Transverse colon (tissue), 4 donors: ENCODE measurements around the gene DPT. TPM values are rescaled to one million over a fixed set of nuclear protein-coding genes. Genes with fewer than 3 reads are reported as not detected.

Experiments used
- DNase-seq: peaks from one replicate; pipeline ENCODE4 v3.0.0-alpha.2; 2019
- H3K27ac ChIP-seq, 4 donors: fragments of 200-600 bp; sonication (generic); 2 replicates each; pipeline ENCODE4 v1.5.1; 2016 to 2018; ENCODE audit warnings: inconsistent platforms in 4 of 4
- H3K27me3 ChIP-seq: fragments of 200-600 bp; sonication (generic); 2 replicates; pipeline ENCODE4 v1.5.1; 2017; ENCODE audit warnings: inconsistent platforms
- H3K36me3 ChIP-seq, 4 donors: fragments of 200-600 bp; sonication (generic); 2 replicates each; pipeline ENCODE4 v1.5.1; 2017 to 2019; ENCODE audit warnings: inconsistent platforms in 4 of 4
- H3K4me1 ChIP-seq, 4 donors: fragments of 200-600 bp; sonication (generic); 2 replicates each; pipeline ENCODE4 v1.5.1; 2017 to 2020; ENCODE audit warnings: inconsistent platforms in 4 of 4
- H3K4me3 ChIP-seq, 4 donors: fragments of 200-600 bp; sonication (generic); 1 replicate in 1 of 4; 2 replicates in 3 of 4; pipeline versions ENCODE4 v1.5.1 to v1.6.1; 2017 to 2019; ENCODE audit warnings: inconsistent platforms in 4 of 4
- H3K9me3 ChIP-seq, 2 donors: fragments of 200-600 bp; sonication (generic); 2 replicates each; pipeline ENCODE4 v1.5.1; 2017 to 2019; ENCODE audit warnings: inconsistent platforms in 2 of 2
- CTCF ChIP-seq, 5 experiments: fragments of 200-600 bp in 3 of 5; fragments of 450-650 bp in 2 of 5; sonication (generic) in 3 of 5; IDR thresholded peaks; 1 replicate in 2 of 5; 2 replicates in 3 of 5; pipeline ENCODE4 v1.5.1; 2016 to 2017; ENCODE audit warnings: antibody characterized with exemption in 5 of 5, inconsistent platforms in 3 of 5, mild to moderate bottlenecking in 2 of 5, moderate library complexity in 1 of 5
- EP300 ChIP-seq: sonication (generic); formaldehyde crosslinking; IDR thresholded peaks from one replicate; pipeline ENCODE4 v1.6.1; 2017; ENCODE audit warnings: antibody characterized with exemption, low read depth
- POLR2A ChIP-seq: fragments of 450-650 bp; IDR thresholded peaks from one replicate; pipeline ENCODE4 v1.6.1; 2016; ENCODE audit warnings: antibody characterized with exemption, mild to moderate bottlenecking, moderate library complexity
- POLR2AphosphoS5 ChIP-seq, 3 donors: sonication (generic); formaldehyde crosslinking; IDR thresholded peaks; one replicate each; pipeline ENCODE4 v1.6.1; 2016; ENCODE audit warnings: antibody characterized with exemption in 3 of 3
- WGBS, 2 donors: methylation state at CpG; one replicate each; pipeline ENCODE4 v1.1.5; 2018; ENCODE audit warnings: low coverage in 1 of 2; 5-methylcytosine and 5-hydroxymethylcytosine counted together
- in situ Hi-C, 4 donors: fragments of 200-750 bp; cut with MboI; loops; one replicate each; pipeline versions ENCODE4 v1.15.0 to v1.15.1; 2017; ENCODE audit warnings: low sequenced_read_pairs in 3 of 4, low pct_ligation_motif_present in 1 of 4, low pct_unique_long_range_greater_than_20kb in 1 of 4
- intact Hi-C: fragments of 100-400 bp; cut with DNase I; formaldehyde crosslinking; loops from one replicate; pipeline ENCODE4 v1.15.1; 2023; ENCODE audit warnings: low total_unique reads
- total RNA-seq, 4 donors: library from RNA; depleted of rRNA; stranded (reverse); fragments of >200 nt; gene quantifications; one replicate each; pipeline ENCODE4 v1.1.0, GENCODE V29; 2016

The DPT gene
- total RNA-seq, 4 donors from 2014 or later: 25.8 to 122 (median 59.8) TPM

- TF ChIP-seq CTCF (IDR thresholded peaks at IDR 0.05): no peak
- no peak for TF ChIP-seq EP300
- no peak for TF ChIP-seq POLR2A
- TF ChIP-seq POLR2AphosphoS5 (IDR thresholded peaks at IDR 0.05): no peak
- Histone ChIP-seq H3K36me3 (no peaks in the 10 kb centered on the region), H3K27me3 (no peaks in the 10 kb centered on the region), H3K4me3 (no peak overlapping the region), H3K27ac (no peak overlapping the region), H3K9me3 (no peaks in the 10 kb centered on the region), H3K4me1 (no peaks in the 10 kb centered on the region)
- no peak for DNase-seq
- 78 to 80% methylated on average over 1 of the region's 1 CpG for WGBS, 2 donors
- in situ Hi-C loops (no loop called here), intact Hi-C loops (no loop called here)
These were observed 5.9 kb upstream of the DPT start for GRCh38 chr1:168734946-168735345.

GRCh38 chr1:168734271-168734670, 5.3 kb upstream of the DPT start:
- no peaks in the 10 kb centered on the region for H3K36me3 ChIP-seq
- 66% methylated on average over 3 of the region's 3 CpGs; no CpG with 5 or more reads in 1 of the 2 donors for WGBS, 2 donors
- H3K27ac ChIP-seq: no peak overlapping the region
- H3K27me3 ChIP-seq: no peaks in the 10 kb centered on the region
- no peaks in the 10 kb centered on the region for H3K9me3 ChIP-seq
- H3K4me3 ChIP-seq: no peak overlapping the region
- no peaks in the 10 kb centered on the region for H3K4me1 ChIP-seq
- DNase-seq: no peak
- TF ChIP-seq POLR2AphosphoS5 (IDR thresholded peaks at IDR 0.05) (no peak), CTCF (IDR thresholded peaks at IDR 0.05) (no peak), POLR2A (no peak)
- intact Hi-C loops (no loop called here), in situ Hi-C loops (no loop called here)

GRCh38 chr1:168733241-168733640, 4.2 kb upstream of the DPT start:
- H3K27me3 ChIP-seq: no peaks in the 10 kb centered on the region
- DNase-seq: no peak
- WGBS, 2 donors: 96 to 98% methylated on average over 4 of the region's 4 CpGs
- H3K4me1 ChIP-seq: no peaks in the 10 kb centered on the region
- intact Hi-C loops: no loop called here
- TF ChIP-seq CTCF (IDR thresholded peaks at IDR 0.05): no peak
- TF ChIP-seq POLR2A: no peak
- no peak for TF ChIP-seq EP300
- TF ChIP-seq POLR2AphosphoS5 (IDR thresholded peaks at IDR 0.05): no peak
- no peak overlapping the region for H3K4me3 ChIP-seq
- no peak overlapping the region for H3K27ac ChIP-seq
- H3K36me3 ChIP-seq: no peaks in the 10 kb centered on the region
- in situ Hi-C loops: no loop called here
- no peaks in the 10 kb centered on the region for H3K9me3 ChIP-seq

GRCh38 chr1:168732736-168733135, 3.7 kb upstream of the DPT start:
- H3K4me1 ChIP-seq: no peaks in the 10 kb centered on the region
- DNase-seq: no peak
- intact Hi-C loops: no loop called here

More at GRCh38 chr1:168732736-168733135, 3.7 kb upstream of the DPT start:
- Histone ChIP-seq H3K36me3 (no peaks in the 10 kb centered on the region), H3K9me3 (no peaks in the 10 kb centered on the region), H3K27ac (no peak overlapping the region), H3K4me3 (no peak overlapping the region), H3K27me3 (no peaks in the 10 kb centered on the region)
- in situ Hi-C loops: no loop called here
- 89 to 93% methylated on average over 6 of the region's 6 CpGs for WGBS, 2 donors
- TF ChIP-seq POLR2AphosphoS5 (IDR thresholded peaks at IDR 0.05) (no peak), CTCF (IDR thresholded peaks at IDR 0.05) (no peak), EP300 (no peak), POLR2A (no peak)
